ENCODE results near the gene CAMK2A. TPM values are rescaled to one million over a fixed set of nuclear protein-coding genes. Genes with fewer than 3 reads are reported as not detected.

Gene CAMK2A
- total and polyA plus RNA-seq, 2 experiments from 2014 or later, result 0.43 TPM; not detected in 1

GRCh38 chr5:150208187-150209098, 81.1 kb downstream of the CAMK2A start:
- H4K20me1 ChIP-seq (ENCODE audit: insufficient read depth), result no peaks in the 10 kb centered on the region
- H3K36me3 ChIP-seq (ENCODE audit: low read depth), result no peaks in the 10 kb centered on the region
- TF ChIP-seq EZH2phosphoT487 (IDR thresholded peaks at IDR 0.05; ENCODE audit: insufficient read depth, low read depth), result no peak
- TF ChIP-seq EZH2 (IDR thresholded peaks at IDR 0.05; ENCODE audit: insufficient read depth, poor library complexity, severe bottlenecking), result no peak
- peak overlapping the region; percentile 37 for H3K4me2 ChIP-seq (ENCODE audit: unreplicated experiment)
- in situ Hi-C loops (cut with MboI), result loop anchor here (25.0 kb wide), 1 partner anchor 371 kb away; no protein-coding TSS in a partner anchor
- H2AFZ ChIP-seq, result no peak overlapping the region
- H3K79me2 ChIP-seq (ENCODE audit: insufficient read depth), result no peaks in the 10 kb centered on the region
- H3K9ac ChIP-seq, result 0 out of 2 replicates have a peak overlapping the region, but pooled peaks have one; percentile 24
- no peak overlapping the region for H3K27ac ChIP-seq
- DNase-seq, result peak; percentile 74
- H3K27me3 ChIP-seq (replicated peaks; ENCODE audit: insufficient read depth), result no peaks in the 10 kb centered on the region
- 57 to 59% methylated on average over 19 of the region's 19 CpGs for WGBS, 2 experiments (ENCODE audit: low coverage in 1 of 2, low lambda C conversion rate in 2 of 2, missing lambda C conversion rate in 2 of 2)
- no peaks in the 10 kb centered on the region for H3F3A ChIP-seq (ENCODE audit: insufficient read depth)
- H3K9me3 ChIP-seq (ENCODE audit: low read depth), result no peaks in the 10 kb centered on the region
- no peaks in the 10 kb centered on the region for H3K9me2 ChIP-seq (ENCODE audit: insufficient read depth)
- H3K4me3 ChIP-seq, result no peak overlapping the region
- H3K4me1 ChIP-seq (ENCODE audit: insufficient read depth), result peaks cover 9% of the 10 kb centered on the region

- no peak for DNase-seq
- WGBS, 2 experiments (ENCODE audit: low coverage in 1 of 2, low lambda C conversion rate in 2 of 2, missing lambda C conversion rate in 2 of 2), result 94 to 96% methylated on average over 6 of the region's 6 CpGs
- Histone ChIP-seq H3K27me3 (replicated peaks; ENCODE audit: insufficient read depth) (no peaks in the 10 kb centered on the region), H3K36me3 (ENCODE audit: low read depth) (no peaks in the 10 kb centered on the region), H4K20me1 (ENCODE audit: insufficient read depth) (no peaks in the 10 kb centered on the region), H3K9me3 (ENCODE audit: low read depth) (no peaks in the 10 kb centered on the region), H3K27ac (no peak overlapping the region), H2AFZ (no peak overlapping the region), H3K9ac (no peak overlapping the region), H3K4me2 (ENCODE audit: unreplicated experiment) (no peak overlapping the region), H3F3A (ENCODE audit: insufficient read depth) (no peaks in the 10 kb centered on the region), H3K4me1 (ENCODE audit: insufficient read depth) (peaks cover 9% of the 10 kb centered on the region), H3K79me2 (ENCODE audit: insufficient read depth) (no peaks in the 10 kb centered on the region), H3K4me3 (no peak overlapping the region), H3K9me2 (ENCODE audit: insufficient read depth) (no peaks in the 10 kb centered on the region)
- TF ChIP-seq EZH2phosphoT487 (IDR thresholded peaks at IDR 0.05; ENCODE audit: insufficient read depth, low read depth) (no peak), EZH2 (IDR thresholded peaks at IDR 0.05; ENCODE audit: insufficient read depth, poor library complexity, severe bottlenecking) (no peak)
- in situ Hi-C loops (cut with MboI), result loop anchor here (25.0 kb wide), 1 partner anchor 369 kb away; no protein-coding TSS in a partner anchor
These were observed 82.8 kb downstream of the CAMK2A start for GRCh38 chr5:150206779-150207115.

GRCh38 chr5:150206098-150206778, 83.3 kb downstream of the CAMK2A start:
- WGBS, 2 experiments (ENCODE audit: low coverage in 1 of 2, low lambda C conversion rate in 2 of 2, missing lambda C conversion rate in 2 of 2), result 77 to 83% methylated on average over 6 of the region's 6 CpGs

GRCh38 chr5:150204590-150204960, 85.0 kb downstream of the CAMK2A start:
- TF ChIP-seq EZH2 (IDR thresholded peaks at IDR 0.05; ENCODE audit: insufficient read depth, poor library complexity, severe bottlenecking) (no peak), EZH2phosphoT487 (IDR thresholded peaks at IDR 0.05; ENCODE audit: insufficient read depth, low read depth) (no peak)

More at GRCh38 chr5:150206098-150206778, 83.3 kb downstream of the CAMK2A start:
- Histone ChIP-seq H3K4me2 (ENCODE audit: unreplicated experiment) (no peak overlapping the region), H3K9ac (no peak overlapping the region), H3K9me3 (ENCODE audit: low read depth) (no peaks in the 10 kb centered on the region), H2AFZ (no peak overlapping the region), H3K36me3 (ENCODE audit: low read depth) (no peaks in the 10 kb centered on the region), H4K20me1 (ENCODE audit: insufficient read depth) (no peaks in the 10 kb centered on the region), H3K27me3 (replicated peaks; ENCODE audit: insufficient read depth) (no peaks in the 10 kb centered on the region), H3K9me2 (ENCODE audit: insufficient read depth) (no peaks in the 10 kb centered on the region), H3K79me2 (ENCODE audit: insufficient read depth) (no peaks in the 10 kb centered on the region), H3F3A (ENCODE audit: insufficient read depth) (no peaks in the 10 kb centered on the region), H3K4me3 (no peak overlapping the region), H3K4me1 (ENCODE audit: insufficient read depth) (peaks cover 9% of the 10 kb centered on the region), H3K27ac (no peak overlapping the region)
- no peak for DNase-seq
- in situ Hi-C loops (cut with MboI), result loop anchor here (25.0 kb wide), 1 partner anchor 369 kb away; no protein-coding TSS in a partner anchor
- TF ChIP-seq EZH2 (IDR thresholded peaks at IDR 0.05; ENCODE audit: insufficient read depth, poor library complexity, severe bottlenecking), result no peak

More at GRCh38 chr5:150204590-150204960, 85.0 kb downstream of the CAMK2A start:
- in situ Hi-C loops (cut with MboI), result loop anchor here (25.0 kb wide), 1 partner anchor 367 kb away; no protein-coding TSS in a partner anchor
- Histone ChIP-seq H3F3A (ENCODE audit: insufficient read depth) (no peaks in the 10 kb centered on the region), H3K4me3 (no peak overlapping the region), H3K36me3 (ENCODE audit: low read depth) (no peaks in the 10 kb centered on the region), H3K9me2 (ENCODE audit: insufficient read depth) (no peaks in the 10 kb centered on the region), H3K4me1 (ENCODE audit: insufficient read depth) (peaks cover 9% of the 10 kb centered on the region), H2AFZ (no peak overlapping the region), H3K9me3 (ENCODE audit: low read depth) (no peaks in the 10 kb centered on the region), H3K9ac (no peak overlapping the region), H4K20me1 (ENCODE audit: insufficient read depth) (no peaks in the 10 kb centered on the region), H3K27ac (no peak overlapping the region), H3K79me2 (ENCODE audit: insufficient read depth) (no peaks in the 10 kb centered on the region), H3K27me3 (replicated peaks; ENCODE audit: insufficient read depth) (no peaks in the 10 kb centered on the region), H3K4me2 (ENCODE audit: unreplicated experiment) (no peak overlapping the region)
- DNase-seq, result no peak
- WGBS, 2 experiments (ENCODE audit: low coverage in 1 of 2, low lambda C conversion rate in 2 of 2, missing lambda C conversion rate in 2 of 2), result 95 to 96% methylated on average over 7 to 13 of the region's 13 CpGs
